ENCODE results near the gene CD2AP.
"Not testable (repeated sequence)": the region's sequence is repeated elsewhere in the genome, so short reads cannot be mapped to it uniquely, and the experiment has no call there.

The CD2AP gene, protein sequence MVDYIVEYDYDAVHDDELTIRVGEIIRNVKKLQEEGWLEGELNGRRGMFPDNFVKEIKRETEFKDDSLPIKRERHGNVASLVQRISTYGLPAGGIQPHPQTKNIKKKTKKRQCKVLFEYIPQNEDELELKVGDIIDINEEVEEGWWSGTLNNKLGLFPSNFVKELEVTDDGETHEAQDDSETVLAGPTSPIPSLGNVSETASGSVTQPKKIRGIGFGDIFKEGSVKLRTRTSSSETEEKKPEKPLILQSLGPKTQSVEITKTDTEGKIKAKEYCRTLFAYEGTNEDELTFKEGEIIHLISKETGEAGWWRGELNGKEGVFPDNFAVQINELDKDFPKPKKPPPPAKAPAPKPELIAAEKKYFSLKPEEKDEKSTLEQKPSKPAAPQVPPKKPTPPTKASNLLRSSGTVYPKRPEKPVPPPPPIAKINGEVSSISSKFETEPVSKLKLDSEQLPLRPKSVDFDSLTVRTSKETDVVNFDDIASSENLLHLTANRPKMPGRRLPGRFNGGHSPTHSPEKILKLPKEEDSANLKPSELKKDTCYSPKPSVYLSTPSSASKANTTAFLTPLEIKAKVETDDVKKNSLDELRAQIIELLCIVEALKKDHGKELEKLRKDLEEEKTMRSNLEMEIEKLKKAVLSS

DNA sequence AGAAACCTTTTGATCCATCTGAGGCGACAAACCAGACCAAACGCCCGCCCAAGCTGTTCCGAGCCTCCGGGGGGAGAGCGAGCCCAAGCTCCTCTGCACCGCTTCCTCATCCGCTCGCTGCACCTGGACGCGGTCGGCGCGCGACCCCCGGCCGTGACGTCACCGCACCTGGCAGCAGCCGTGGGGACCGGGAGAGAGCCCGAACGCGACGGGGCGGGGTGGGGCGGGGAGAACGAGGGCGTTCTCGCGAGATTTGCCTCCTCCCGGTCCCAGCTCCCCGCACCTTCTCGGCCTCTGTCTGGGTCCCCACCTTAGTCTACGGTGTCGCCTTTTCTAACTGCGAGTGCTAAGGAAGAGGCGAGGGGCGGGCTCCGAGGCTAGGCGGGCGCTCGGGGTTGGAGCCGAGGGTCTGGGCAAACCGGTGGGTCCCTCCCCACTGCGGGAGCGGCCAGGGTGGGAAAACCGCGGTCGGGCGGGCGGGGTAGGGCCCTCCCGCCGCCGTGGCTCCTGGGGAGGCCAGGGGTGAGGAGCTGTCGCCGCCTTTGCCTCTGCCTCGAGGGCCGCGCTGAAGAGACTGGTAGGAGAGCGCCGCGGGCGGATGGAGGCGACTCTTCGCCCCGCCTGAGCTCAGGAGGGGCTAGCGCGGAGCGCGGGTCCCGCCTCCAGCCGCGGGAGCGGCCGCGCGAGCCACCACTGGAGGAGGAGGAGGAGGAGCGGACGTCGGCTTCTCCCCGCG, at the start of gene CD2AP:
TSS of gene CD2AP (plus strand) at position 293 of the 736 bp plus-strand sequence. CDS start 456 bp downstream, outside the sequence.
- DNase-seq (ENCODE audit: low read depth in 3 of 3) = peak; percentile 78 to 81 (median 80)

DNA sequence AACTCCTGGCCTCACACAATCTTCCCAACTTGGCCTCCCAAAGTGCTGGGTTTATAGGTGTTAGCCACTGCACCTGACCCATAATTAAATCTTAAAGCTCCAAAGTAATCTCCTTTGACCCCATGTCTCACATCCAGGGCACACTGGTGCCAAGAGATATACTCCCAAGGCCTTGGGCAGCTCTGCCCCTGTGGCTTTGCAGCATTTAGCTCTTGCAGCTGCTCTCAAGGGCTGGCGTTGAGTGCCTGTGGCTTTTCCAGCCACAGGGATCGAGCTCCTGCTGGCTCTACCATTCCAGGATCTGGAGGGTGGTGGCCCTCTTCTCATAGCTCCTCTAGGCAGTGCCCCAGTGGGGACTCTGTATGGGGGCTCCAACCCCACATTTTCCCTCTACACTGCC, 49.3 kb upstream of the CD2AP start:
- no peak for DNase-seq (ENCODE audit: low read depth in 3 of 3)

DNA sequence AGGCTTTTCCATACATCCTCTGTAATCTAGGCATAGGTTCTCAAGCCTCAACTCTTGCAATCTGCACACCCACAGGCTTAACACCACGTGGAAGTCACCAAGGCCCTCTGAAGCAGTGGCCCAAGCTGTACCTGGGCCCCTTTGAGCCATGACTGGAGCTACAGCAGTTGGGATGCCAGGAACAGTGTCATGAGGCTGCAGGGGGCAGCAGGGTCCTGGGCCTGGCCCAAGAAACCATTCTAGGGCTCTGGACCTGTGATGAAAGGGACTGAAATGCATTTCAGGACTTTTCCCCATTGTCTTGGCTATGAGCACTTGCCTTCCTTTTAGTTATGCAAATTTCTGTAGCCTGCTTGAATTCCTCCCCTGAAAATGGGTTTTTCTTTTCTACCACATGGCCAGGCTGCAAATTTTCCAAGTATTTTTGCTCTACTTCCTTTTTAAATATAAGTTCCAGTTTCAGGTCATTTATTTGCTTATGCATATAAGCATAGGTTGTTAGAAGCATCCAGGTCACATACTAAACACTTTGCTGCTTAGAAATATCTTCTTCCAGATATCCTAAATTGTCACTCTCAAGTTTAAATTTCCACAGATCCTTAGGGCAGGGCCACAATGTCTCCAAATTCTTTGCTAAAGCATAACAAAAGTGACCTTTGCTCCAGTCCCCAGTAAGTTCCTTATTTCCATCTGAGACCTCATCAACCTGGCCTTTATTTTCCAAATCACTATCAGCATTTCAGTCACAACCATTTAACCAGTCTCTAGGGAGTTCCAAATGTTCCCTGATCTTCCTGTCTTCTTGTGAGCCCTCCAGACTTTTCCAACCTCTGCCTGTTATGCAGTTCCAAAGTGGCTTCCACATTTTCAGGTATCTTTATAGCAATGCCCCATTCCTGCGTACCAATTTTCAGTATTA, 48.6 kb upstream of the CD2AP start:
- no peak for DNase-seq (ENCODE audit: low read depth in 3 of 3)

- DNase-seq (ENCODE audit: low read depth in 3 of 3) = no peak
These were observed 43.0 kb upstream of the CD2AP start for GRCh38 chr6:47434372-47435253.

GRCh38 chr6:47435254-47435612, 42.4 kb upstream of the CD2AP start:
- no peak for DNase-seq (ENCODE audit: low read depth in 3 of 3)

DNA sequence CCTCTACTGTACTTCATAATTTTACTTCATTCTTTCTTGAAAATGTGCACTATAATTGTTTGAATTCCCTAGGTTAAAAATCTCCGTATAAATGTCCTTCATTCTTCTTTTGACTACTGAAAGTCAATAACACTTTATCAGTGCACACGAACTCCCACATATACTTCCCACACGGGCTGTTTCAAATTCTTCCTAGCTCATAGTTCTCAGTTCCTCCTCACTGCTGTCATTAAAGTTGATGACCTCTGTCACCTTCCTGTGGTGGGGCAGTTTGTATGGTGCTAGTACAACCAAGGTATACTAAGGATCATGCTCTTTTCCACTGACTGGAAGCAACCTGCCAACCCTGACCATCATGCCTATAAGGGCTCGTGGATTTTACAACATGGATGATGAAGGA, 40.0 kb upstream of the CD2AP start:
- no peak for DNase-seq (ENCODE audit: low read depth in 3 of 3)

GRCh38 chr6:47438481-47439347, 38.9 kb upstream of the CD2AP start:
- DNase-seq (ENCODE audit: low read depth in 3 of 3) = no peak

DNA sequence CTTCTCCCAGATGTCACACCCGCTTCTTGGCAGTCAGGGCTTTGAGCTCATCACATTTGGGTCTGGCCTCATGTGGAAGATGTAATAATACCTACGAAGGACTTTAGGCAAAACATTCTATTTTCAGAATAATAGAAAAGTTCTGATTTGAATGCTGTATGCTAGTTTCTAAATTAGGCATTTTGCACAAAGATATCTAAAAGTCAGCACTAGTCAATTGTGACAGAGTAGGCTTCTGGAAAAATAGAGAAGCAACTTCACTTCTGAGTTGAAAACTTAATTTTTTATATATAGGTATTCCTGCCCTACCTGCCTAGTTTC, 38.3 kb upstream of the CD2AP start:
- no peak for DNase-seq (ENCODE audit: low read depth in 3 of 3)

GRCh38 chr6:47440719-47441118, 36.9 kb upstream of the CD2AP start:
- no peak for DNase-seq (ENCODE audit: low read depth in 3 of 3)

- not testable (repeated sequence) for DNase-seq (ENCODE audit: low read depth in 3 of 3)
These were observed 32.6 kb upstream of the CD2AP start for GRCh38 chr6:47444964-47445363.

DNA sequence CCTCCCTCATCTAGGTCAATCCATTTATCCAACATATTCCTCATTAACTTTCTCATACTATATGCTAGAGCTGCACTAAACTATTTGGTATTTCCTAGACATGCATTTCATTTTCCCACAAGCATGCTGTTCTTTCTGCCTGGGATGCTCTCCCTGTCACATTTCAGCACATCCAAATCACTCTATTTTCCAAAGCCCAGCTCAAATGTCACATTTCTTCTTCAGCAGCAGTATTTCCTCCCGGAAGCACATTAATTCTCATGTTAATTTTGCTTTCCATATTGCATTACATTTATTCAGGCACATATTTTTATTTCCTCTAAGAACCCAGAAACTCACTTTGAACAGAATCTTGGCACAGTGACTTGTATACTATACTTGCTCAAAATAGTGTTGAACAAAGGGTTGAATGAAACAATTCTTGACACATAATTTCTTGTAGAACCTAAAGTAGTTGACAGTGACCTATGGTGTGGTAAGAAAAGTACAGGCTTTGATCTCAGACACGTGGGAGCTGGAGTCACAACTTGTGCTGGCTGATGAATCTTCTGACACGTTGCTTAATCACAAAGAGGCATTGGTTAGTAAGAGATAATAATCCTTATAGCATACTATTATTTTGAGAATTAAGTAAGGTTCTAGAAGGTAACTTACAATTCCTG, 30.8 kb upstream of the CD2AP start:
- DNase-seq (ENCODE audit: low read depth in 3 of 3) = no peak

GRCh38 chr6:47447722-47448121, 29.9 kb upstream of the CD2AP start:
- no peak for DNase-seq (ENCODE audit: low read depth in 3 of 3)

GRCh38 chr6:47451162-47451561, 26.4 kb upstream of the CD2AP start:
- no peak for DNase-seq (ENCODE audit: low read depth in 3 of 3)

DNA sequence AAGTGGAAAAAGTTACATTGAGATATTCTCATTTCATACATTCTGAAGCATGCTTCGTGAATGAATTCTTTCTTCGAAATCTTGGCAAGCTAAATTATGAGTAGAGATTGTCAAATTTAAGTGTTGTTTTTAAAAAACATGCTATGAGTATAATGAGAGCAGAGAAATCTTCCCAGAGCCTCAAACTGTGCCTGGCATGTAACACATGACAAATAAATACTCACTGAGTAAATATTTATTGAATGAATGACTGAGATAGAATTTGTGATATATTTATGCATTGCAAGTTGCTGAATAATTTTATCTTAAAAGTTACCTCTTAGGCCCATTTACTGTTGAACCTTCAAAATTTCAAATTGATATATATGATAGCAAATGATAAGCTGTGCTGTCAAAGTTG, 24.7 kb upstream of the CD2AP start:
- DNase-seq (ENCODE audit: low read depth in 3 of 3) = no peak

DNA sequence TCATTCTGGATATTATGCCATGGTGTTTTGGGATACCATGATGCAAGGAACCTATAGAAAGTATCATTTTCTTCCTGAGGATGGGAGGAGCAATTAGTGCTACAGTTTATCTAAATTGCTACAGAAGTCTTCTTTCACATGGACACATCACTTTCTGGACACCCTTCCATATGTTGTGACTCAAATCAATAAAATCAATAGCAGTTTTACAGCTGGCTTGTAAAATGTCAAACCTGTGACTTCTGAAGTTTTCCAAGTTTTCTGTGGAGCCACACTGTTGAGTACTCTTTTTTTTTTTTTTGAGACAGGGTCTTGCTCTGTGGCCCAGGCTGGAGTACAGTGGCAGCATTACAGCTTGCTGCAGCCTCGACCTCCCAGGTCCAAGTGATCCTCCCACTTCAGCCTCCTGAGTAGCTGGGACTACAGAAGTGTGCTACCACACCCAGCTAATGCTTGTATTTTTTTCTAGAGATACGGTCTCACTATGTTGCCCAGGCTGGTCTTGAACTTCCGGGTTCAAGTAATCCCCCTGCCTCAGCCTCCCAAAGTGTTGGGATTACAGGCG, 24.1 kb upstream of the CD2AP start:
- no peak for DNase-seq (ENCODE audit: low read depth in 3 of 3)

- no peak for DNase-seq (ENCODE audit: low read depth in 3 of 3)
These were observed 22.7 kb upstream of the CD2AP start for GRCh38 chr6:47454713-47455396.

- no peak for DNase-seq (ENCODE audit: low read depth in 3 of 3)
These were observed 21.9 kb upstream of the CD2AP start for GRCh38 chr6:47455533-47456209.

GRCh38 chr6:47456536-47456975, 21.0 kb upstream of the CD2AP start:
- no peak for DNase-seq (ENCODE audit: low read depth in 3 of 3)

All from stimulated activated CD4-positive, alpha-beta T cell treated with anti-CD3 and anti-CD28 coated beads, TNF-alpha, amount 100 ng/mL, for 4 hours (primary cell).